Vagina (tissue), 2 donors: ENCODE results near the gene TPP2. TPM values are rescaled to one million over a fixed set of nuclear protein-coding genes. Genes with fewer than 3 reads are reported as not detected.

Experiments used
- DNase-seq, 2 donors: peaks; one replicate each; pipeline ENCODE4 v3.0.0-alpha.2; 2017; ENCODE audit errors: extremely low spot score in 2 of 2
- H3K27ac ChIP-seq: fragments of 200-600 bp; sonication (generic); one replicate; pipeline ENCODE4 v1.5.1; 2019
- H3K27me3 ChIP-seq: fragments of 200-600 bp; sonication (generic); one replicate; pipeline ENCODE4 v1.5.1; 2019
- H3K36me3 ChIP-seq, 2 donors: fragments of 200-600 bp; sonication (generic); one replicate each; pipeline ENCODE4 v1.5.1; 2017 to 2019
- H3K4me1 ChIP-seq: fragments of 200-600 bp; sonication (generic); one replicate; pipeline ENCODE4 v1.5.1; 2019
- H3K4me3 ChIP-seq, 2 donors: fragments of 200-600 bp; sonication (generic); 1 replicate in 1 of 2; 2 replicates in 1 of 2; pipeline ENCODE4 v1.5.1; 2016 to 2019
- H3K9me3 ChIP-seq: fragments of 200-600 bp; sonication (generic); one replicate; pipeline ENCODE4 v1.5.1; 2019
- POLR2A ChIP-seq, 2 donors: fragments of 450-650 bp; IDR thresholded peaks; one replicate each; pipeline ENCODE4 v1.6.1; 2017; ENCODE audit warnings: antibody characterized with exemption in 2 of 2, mild to moderate bottlenecking in 2 of 2, moderate library complexity in 2 of 2
- POLR2AphosphoS5 ChIP-seq, 2 donors: sonication (generic); formaldehyde crosslinking; IDR thresholded peaks; one replicate each; pipeline ENCODE4 v1.9.0; 2017; ENCODE audit warnings: antibody characterized with exemption in 2 of 2, mild to moderate bottlenecking in 2 of 2, low read depth in 1 of 2; ENCODE audit not compliant: insufficient read depth in 1 of 2
- intact Hi-C: fragments of 100-400 bp; cut with DNase I; formaldehyde crosslinking; loops from one replicate; pipeline ENCODE4 v1.15.1; 2023
- total RNA-seq: library from RNA; depleted of rRNA; stranded (reverse); fragments of >200 nt; gene quantifications from one replicate; pipeline ENCODE4 v1.2.3, GENCODE V29; 2016
- TF ChIP-seq, protein P1 (sequence below), 3 experiments: fragments of 450-650 bp in 2 of 3; fragments of 200-600 bp in 1 of 3; sonication (generic) in 1 of 3; IDR thresholded peaks; one replicate each; pipeline ENCODE4 v1.5.1; 2017 to 2019; ENCODE audit warnings: antibody characterized with exemption in 3 of 3, mild to moderate bottlenecking in 2 of 3, moderate library complexity in 2 of 3

Gene TPP2
- total RNA-seq, 1 donor from 2014 or later: 40.0 TPM

DNA sequence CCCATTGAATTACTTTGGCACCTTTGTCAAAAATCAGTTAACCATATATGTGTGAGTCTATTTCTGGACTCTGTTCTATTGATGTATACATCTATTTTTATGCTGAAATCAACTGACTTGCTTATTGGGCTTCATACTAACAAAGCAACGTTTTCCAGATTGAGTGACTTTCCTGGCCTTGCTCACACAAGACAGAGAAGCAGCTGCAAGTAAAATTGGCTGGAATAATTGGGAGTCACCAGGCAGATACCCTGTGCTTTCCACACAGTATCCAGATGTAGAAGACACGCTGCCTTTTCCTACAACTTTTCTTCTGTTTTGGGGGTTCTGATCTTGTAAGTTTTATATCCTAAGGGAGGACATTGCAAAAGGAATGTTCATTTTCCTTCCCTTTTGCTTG, 86.9 kb downstream of the TPP2 start:
- TF ChIP-seq POLR2AphosphoS5 (IDR thresholded peaks at IDR 0.05; ENCODE audit: insufficient read depth in 1 of 2, low read depth in 1 of 2): no peak
- TF ChIP-seq POLR2A (IDR thresholded peaks at IDR 0.05): no peak
- TF ChIP-seq, protein P1, sequence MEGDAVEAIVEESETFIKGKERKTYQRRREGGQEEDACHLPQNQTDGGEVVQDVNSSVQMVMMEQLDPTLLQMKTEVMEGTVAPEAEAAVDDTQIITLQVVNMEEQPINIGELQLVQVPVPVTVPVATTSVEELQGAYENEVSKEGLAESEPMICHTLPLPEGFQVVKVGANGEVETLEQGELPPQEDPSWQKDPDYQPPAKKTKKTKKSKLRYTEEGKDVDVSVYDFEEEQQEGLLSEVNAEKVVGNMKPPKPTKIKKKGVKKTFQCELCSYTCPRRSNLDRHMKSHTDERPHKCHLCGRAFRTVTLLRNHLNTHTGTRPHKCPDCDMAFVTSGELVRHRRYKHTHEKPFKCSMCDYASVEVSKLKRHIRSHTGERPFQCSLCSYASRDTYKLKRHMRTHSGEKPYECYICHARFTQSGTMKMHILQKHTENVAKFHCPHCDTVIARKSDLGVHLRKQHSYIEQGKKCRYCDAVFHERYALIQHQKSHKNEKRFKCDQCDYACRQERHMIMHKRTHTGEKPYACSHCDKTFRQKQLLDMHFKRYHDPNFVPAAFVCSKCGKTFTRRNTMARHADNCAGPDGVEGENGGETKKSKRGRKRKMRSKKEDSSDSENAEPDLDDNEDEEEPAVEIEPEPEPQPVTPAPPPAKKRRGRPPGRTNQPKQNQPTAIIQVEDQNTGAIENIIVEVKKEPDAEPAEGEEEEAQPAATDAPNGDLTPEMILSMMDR (IDR thresholded peaks at IDR 0.05): no peak
- intact Hi-C loops: no loop called here
- DNase-seq: no peak
- no peak overlapping the region for H3K4me3 ChIP-seq
- H3K27me3 ChIP-seq: no peaks in the 10 kb centered on the region
- H3K36me3 ChIP-seq: peaks cover 0 to 10% of the 10 kb centered on the region in 2 donors
- no peaks in the 10 kb centered on the region for H3K4me1 ChIP-seq
- H3K9me3 ChIP-seq: no peaks in the 10 kb centered on the region
- no peak overlapping the region for H3K27ac ChIP-seq

DNA sequence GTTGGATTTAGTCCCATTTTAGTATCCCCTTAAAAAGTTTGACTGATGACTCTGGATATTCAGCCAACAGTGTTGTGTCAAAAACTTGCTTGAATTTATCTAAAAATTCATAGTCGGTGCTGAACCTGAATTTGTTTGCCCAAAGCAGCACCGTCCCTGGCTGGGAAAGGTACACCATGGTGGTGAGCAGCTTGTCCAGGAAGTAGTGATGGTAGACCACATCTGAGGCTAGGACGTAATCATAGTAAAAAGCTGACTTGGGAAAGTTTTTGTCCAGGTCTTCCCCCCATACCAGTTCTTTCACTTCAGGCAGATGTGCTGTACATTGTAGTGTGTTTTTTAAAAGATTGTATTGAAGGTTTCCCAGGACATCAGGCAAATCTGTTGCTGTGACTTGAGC, 89.2 kb downstream of the TPP2 start:
- no peak overlapping the region for H3K4me3 ChIP-seq
- intact Hi-C loops: no loop called here
- H3K27me3 ChIP-seq: no peaks in the 10 kb centered on the region
- H3K9me3 ChIP-seq: no peaks in the 10 kb centered on the region
- no peak overlapping the region for H3K27ac ChIP-seq
- no peaks in the 10 kb centered on the region for H3K4me1 ChIP-seq
- TF ChIP-seq POLR2AphosphoS5 (IDR thresholded peaks at IDR 0.05; ENCODE audit: insufficient read depth in 1 of 2, low read depth in 1 of 2) (no peak), POLR2A (IDR thresholded peaks at IDR 0.05) (no peak)
- TF ChIP-seq, protein P1 (IDR thresholded peaks at IDR 0.05): no peak
- no peak for DNase-seq
- no peaks in the 10 kb centered on the region for H3K36me3 ChIP-seq

DNA sequence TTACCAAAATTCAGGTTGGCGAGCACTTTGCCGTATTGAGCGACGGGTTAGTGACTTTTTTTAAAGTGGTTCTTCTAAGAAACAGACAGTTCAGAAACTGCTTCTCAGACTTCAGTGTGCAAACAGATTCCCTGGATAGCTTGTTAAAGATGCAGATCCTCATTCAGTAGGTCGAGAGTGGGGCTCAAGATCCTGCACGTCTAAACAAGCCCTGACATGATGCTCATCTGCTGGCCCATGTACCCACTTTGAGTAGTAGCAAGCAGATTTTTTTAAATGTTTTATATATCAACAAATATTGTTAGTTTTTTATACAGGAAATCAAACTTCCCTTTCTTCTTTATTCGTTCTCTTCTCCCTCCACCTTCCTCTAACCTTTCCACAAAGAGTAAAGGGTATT, 90.7 kb downstream of the TPP2 start:
- DNase-seq: no peak
- Histone ChIP-seq H3K27me3 (no peaks in the 10 kb centered on the region), H3K36me3 (no peaks in the 10 kb centered on the region), H3K4me3 (no peak overlapping the region), H3K9me3 (no peaks in the 10 kb centered on the region), H3K4me1 (no peaks in the 10 kb centered on the region), H3K27ac (no peak overlapping the region)
- intact Hi-C loops: no loop called here
- TF ChIP-seq POLR2A (IDR thresholded peaks at IDR 0.05): no peak
- TF ChIP-seq POLR2AphosphoS5 (IDR thresholded peaks at IDR 0.05; ENCODE audit: insufficient read depth in 1 of 2, low read depth in 1 of 2): no peak
- TF ChIP-seq, protein P1 (IDR thresholded peaks at IDR 0.05): no peak

DNA sequence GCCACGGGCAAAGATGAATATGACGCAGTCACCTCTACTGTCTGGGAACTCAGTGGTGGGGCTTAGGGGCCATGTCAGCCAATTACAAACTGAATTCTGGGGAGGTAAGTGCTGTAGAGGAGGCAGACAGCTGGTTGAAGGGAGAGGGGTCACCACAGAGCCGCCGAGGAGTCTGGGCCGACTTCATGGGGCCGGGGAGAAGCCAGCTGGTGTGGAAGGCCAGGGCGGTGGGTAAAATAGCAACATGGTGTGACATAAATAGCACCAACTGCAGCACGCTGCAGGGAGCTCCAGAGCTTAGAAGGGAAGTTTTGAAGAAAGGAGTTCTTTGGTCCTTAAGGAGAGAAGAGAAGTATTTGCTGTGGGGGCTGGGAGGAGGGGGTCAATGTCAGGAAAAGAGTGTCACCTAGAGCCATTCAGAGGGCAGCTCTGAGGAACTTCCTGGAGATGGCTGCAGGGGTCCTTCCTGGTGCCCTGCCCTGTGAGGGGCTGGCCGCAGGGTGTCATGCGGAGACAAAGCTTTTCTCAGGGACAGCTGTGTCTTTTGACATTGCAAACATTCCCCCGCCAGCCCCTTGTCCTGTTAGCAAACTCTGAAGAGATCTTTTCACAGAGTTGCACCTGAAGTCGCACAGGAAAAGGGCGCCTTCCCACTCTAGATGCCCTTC, 91.7 kb downstream of the TPP2 start:
- intact Hi-C loops: no loop called here
- TF ChIP-seq, protein P1 (IDR thresholded peaks at IDR 0.05): no peak
- no peak for TF ChIP-seq POLR2A (IDR thresholded peaks at IDR 0.05)
- no peak for TF ChIP-seq POLR2AphosphoS5 (IDR thresholded peaks at IDR 0.05; ENCODE audit: insufficient read depth in 1 of 2, low read depth in 1 of 2)
- Histone ChIP-seq H3K36me3 (no peaks in the 10 kb centered on the region), H3K9me3 (no peaks in the 10 kb centered on the region), H3K27ac (no peak overlapping the region), H3K4me1 (no peaks in the 10 kb centered on the region), H3K27me3 (no peaks in the 10 kb centered on the region), H3K4me3 (no peak overlapping the region)
- DNase-seq: no peak

DNA sequence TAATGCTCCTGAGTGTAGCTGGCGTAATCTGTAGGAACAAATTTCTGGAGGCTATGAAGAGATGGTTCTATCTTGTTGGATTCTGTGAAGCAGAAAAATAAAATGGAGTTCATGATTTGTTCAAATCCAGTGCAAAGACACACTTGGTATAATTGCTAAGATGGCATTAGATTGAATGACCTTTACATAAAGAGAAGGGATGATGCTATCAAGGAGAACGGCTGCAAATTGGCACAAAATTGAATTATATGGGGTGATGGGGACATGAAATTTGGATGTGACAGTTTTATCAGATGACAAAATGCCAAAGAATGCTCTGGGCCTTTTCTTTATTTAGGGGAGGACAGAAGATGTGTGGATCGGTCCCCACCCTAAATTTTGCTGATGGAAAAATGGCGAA, 94.1 kb downstream of the TPP2 start:
- no peak overlapping the region for H3K4me3 ChIP-seq
- no peak for DNase-seq
- intact Hi-C loops: no loop called here
- H3K27ac ChIP-seq: no peak overlapping the region
- TF ChIP-seq POLR2AphosphoS5 (IDR thresholded peaks at IDR 0.05; ENCODE audit: insufficient read depth in 1 of 2, low read depth in 1 of 2) (no peak), POLR2A (IDR thresholded peaks at IDR 0.05) (no peak)
- TF ChIP-seq, protein P1 (IDR thresholded peaks at IDR 0.05): no peak
- no peaks in the 10 kb centered on the region for H3K27me3 ChIP-seq
- H3K36me3 ChIP-seq: no peaks in the 10 kb centered on the region
- H3K4me1 ChIP-seq: no peaks in the 10 kb centered on the region
- no peaks in the 10 kb centered on the region for H3K9me3 ChIP-seq
